NCI-H2227 (cell line): ENCODE results near the gene EXD2.
"Not testable (repeated sequence)": the region's sequence is repeated elsewhere in the genome, so short reads cannot be mapped to it uniquely, and the experiment has no call there.

Experiments
- DNase-seq: peaks from one replicate; lab custom pipeline; 2025; ENCODE audit not compliant: unreplicated experiment; lab: John Stamatoyannopoulos, UW

EXD2 gene

DNA sequence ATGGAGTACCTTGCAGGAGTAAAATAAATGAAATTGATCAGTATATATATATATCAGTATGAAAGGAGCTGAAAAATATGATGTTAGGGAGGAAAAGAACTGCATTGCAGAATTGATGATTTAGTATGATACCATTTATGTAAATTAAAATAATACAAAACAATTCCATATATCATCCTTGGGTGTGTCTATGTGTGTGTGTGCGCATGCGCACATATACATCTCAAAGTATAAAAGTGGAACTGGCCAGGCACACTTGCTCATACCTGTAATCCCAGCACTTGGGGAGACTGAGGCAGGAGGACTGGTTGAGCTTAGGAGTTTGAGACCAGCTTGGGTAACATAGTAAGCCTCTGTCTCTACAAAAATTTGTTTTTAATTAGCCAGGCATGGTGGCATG lies 84.0 kb downstream of the EXD2 start:
- DNase-seq = no peak

DNA sequence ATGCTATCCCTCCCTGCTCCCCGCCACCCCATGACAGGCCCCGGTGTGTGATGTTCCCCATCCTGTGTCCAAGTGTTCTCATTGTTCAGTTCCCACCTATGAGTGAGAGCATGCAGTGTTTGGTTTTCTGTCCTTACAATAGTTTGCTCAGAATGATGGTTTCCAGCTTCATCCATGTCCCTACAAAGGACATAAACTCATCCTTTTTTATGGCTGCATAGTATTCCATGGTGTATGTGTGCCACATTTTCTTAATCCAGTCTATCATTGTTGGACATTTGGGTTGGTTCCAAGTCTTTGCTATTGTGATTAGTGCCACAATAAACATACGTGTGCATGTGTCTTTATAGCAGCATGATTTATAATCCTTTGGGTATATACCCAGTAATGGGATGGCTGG lies 86.1 kb downstream of the EXD2 start:
- not testable (repeated sequence) for DNase-seq

DNA sequence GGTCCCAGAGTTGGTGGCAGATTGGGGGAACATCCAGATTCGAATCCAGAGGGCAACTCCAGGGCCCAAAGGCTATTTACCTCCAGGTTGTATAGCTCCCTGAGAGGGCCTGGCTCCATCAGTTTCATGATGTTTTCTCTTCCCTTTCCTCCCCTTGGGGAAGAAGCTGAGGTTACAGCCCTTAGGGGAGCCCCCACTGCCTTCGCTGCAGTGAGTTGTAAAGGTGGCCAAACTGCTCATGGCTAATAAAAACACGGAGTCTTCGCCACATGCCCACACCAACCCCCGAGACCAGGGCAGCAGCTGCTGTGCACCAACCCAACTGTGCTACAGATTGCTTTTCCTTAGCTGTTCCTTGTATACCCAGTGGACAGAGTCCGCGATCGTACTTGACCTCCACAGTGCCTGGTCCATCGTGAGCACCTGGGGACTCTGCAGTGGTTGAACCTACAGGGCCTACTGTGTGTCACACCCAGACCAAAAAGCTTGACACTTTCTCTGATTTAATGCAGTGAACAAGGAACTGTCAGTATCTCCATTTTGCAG lies 89.5 kb downstream of the EXD2 start:
- no peak for DNase-seq

DNA sequence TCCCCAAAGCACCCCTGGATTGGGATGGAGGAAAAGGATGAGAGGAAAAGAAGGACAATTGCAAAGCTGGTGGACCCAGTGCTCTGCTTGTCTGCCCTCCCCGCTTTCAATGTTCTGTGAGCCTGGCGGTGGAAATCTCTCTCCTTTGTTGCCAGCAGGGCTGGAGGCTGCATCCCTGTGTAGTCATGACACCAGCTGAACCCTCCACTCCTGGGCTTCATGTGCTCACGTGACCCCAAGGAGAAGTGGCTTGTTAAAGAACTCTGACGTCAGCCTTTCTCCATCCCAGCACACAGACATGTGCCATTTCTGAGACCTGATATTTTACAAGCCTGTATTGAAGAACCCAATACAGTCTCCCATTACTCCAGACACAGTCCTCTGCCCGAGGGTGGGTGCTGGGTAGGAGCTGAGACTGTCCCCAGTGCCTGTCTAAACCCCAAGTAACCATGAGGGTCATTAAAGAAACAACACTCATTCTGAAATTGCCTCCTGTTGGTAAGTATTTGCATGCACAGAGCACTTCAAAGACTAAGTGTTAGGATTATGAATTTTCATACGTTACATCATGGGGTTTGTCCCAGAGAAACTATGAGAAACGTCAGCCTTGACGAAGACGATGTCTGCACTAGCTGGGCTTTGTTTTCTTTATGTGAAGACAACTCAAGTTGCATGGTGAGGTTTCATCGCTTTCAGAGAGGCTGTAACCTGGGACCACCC lies 90.3 kb downstream of the EXD2 start:
- peak; percentile 85 for DNase-seq

DNA sequence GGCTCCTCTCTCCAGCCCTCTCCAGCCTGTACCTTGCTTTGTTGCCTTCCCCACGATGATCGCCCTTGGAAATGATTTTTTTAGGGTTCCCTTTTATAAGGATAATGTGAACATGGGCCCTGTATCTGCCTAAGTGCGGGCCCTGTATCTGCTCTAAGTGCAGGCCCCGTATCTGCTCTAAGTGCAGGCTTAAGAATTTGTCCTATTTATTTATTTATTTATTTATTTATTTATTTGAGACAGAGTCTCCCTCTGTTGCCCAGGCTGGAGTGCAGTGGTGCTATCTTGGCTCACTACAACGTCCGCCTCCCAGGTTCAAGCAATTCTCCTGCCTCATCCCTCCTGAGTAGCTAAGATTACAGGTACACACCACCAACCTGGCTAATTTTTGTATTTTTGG lies 91.2 kb downstream of the EXD2 start:
- no peak for DNase-seq

DNA sequence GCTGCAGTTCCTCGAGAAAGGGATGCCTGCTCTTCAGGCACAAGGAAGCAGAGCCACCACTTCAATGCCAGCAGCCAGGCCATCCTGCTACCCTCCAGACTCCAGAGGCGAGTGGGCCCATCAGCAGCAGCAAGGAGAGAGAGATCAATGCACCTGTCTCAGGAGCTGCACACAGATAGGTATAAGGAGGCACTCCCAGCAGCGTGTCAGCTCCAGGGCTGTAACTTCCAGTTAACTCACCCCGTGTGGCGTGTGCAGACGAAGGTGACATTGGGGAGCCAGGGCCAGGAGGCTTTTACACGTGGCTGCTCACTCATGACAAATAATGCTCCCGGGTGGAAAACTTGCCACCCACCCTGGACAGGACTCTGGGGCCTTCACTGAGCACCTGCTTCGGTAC lies 92.9 kb downstream of the EXD2 start:
- no peak for DNase-seq

DNA sequence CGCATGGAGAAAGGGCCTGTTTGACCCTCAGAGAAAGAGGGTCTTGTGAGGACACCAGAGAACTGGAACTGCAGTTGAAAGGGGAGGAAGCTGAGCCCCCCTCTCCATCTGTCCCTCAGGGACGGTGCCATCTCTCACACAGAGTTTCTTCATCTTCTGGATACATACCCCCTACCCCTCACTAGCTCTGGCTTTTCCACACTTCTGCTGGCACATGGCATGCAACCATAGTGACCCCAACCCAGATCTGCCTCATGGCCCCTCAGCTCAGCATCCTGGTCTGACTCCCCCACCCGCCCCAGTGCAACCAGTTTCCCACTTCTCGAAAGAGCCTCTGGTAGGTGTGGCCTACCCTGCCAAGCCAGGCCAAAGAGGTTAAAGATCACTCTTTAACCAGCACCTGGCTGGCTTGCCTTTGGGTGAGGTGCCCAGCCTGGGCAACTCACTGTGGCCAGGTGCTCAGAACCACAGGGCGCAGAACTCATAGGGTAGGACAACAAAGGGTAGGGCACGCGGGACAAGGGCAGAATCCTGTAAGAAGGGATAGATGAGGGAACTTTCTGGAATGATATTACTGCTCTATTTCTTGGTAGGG lies 94.5 kb downstream of the EXD2 start:
- DNase-seq = no peak

DNA sequence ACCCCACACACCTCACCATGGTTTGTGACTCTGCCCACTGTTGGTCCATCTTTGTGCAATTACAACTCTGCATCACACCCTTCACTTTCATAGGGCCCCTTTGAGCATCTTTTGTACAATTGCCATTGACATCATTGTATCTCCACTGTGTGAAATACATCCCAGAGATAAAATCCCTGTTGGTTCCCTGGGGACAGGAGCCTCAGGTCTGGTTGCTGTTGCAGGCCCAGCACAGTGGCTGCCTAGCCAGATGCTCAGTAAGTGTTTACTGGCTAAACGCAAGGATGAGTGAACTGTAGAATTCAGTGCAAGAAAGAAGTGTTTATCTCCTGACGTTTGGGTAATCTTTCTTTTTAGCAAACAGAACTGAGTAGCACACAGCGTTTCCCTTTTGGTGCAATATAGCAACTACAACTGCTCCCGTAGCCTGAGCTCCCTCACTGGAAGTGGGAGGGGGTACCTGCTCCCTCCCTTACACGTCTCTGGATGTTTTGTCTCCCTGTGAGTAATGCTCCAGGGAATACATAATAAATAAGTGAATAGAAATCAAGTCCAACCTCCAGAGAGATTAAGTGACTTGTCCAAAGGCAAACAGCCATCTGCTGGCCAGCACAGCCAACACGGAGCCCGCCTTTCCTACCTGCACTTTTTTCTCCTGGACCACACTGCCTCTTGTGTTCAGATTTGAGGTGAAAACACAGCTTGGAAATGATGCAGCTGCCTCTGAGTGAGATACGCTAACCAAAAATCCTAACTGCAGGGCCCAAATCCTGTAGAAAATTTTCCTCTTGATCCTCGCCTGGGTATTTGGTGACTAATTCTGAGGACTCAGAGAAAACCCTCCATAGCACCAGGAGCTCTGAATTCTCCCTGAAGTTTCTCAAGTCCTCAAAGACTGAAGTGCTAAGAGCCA lies 96.1 kb downstream of the EXD2 start:
- DNase-seq = peak; percentile 21

DNA sequence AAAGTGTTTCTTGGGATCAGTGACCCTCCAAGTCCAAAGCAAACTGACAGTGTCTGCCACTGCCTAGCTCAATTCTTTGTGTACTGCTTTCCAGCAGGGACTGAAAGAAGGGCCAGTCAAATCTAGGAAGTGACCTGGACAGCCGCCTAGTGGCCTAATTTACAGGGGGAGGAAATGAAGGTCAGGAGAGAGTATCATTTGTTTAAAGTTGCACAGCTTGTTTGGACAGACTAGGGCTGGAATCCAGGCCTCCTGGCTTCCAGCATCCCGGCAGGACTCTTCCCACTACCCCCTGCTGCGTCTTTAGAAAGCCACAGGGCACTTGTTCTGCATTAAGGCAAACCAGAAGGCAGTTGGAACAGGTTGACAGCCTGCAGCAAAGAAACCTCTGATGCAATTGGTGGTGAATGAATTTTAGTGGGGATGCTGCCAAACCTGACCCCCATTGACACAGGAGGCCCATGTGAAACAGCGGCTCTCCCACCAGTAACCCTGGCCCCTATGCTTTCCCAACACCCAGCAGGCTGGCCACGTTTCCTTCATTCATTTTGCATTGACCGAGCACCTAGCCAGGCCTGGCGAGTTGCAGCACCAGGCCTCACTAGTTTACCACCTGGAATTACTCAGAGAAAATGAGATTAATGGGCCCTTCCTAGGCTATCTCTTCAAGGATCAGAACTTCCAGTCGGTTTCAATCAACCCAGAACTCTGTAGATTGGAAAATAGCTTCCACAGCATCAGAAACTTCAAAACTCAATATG lies 96.9 kb downstream of the EXD2 start:
- no peak for DNase-seq

DNA sequence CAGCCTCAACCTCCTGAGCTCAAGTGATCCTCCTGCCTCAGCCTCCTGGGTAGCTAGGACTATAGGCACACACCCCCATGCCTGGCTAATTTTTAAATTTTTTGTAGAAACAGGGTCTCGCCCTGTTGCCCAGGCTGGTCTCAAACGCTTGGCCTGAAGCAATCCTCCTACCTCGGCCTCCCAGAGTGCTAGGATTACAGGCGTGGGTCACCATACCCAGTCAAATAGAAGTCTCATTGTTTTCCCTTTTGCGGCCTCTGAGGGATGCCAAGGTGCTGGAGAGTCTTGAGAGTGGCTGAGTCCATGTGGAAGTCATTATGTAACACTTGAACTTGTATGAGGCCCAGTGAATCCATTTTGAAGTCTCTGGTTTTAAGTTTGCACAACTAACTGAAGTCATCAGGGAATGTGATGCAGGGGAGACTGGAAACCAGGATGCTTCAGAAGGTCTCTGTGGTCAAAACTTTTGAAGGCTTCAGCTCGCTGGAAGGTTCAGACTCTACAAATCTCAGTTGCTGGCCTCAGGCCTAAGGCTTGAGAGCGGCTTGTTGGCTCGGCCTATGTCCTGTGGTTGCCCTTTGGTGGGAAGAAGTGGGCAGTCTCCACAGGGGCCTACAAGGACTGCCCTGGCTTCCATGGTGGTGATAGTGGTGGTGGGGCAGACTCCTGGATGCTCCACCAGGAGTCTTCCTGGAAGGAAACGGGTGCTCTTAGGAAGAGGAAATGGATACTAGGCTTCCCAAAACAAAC lies 97.8 kb downstream of the EXD2 start:
- DNase-seq = no peak

DNA sequence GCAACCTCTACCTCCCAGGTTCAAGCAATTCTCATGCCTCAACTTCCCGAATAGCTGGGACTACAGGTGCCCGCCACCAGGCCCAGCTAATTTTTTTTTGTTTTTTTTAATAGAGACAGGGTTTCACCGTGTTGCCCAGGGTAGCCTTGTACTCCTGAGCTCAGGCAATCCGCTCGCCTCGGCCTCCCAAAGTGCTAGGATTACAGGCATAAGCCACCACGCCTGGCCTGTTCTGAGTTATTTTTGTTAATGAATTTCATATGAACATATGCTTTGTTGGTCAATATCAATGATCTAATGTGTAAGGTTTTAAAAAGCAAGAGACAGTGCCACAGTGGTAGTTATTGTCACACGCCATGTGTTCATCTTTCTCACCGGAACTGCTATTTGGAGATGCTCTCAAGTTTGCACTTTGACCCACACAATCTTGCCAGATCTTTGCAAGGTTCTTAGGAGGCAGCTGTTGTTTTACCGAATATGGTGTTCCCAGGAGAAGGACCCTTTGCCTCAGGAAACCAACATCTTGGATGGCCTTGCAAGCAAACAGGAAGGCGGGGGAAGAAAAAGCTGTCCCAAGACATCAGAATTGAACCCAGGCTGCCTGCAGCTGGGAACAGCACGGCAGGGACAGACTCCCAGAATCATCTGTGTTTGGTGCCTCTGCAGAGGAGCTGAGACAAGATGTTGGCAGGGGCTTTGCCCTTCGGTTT lies 98.7 kb downstream of the EXD2 start:
- peak; percentile 30 for DNase-seq

DNA sequence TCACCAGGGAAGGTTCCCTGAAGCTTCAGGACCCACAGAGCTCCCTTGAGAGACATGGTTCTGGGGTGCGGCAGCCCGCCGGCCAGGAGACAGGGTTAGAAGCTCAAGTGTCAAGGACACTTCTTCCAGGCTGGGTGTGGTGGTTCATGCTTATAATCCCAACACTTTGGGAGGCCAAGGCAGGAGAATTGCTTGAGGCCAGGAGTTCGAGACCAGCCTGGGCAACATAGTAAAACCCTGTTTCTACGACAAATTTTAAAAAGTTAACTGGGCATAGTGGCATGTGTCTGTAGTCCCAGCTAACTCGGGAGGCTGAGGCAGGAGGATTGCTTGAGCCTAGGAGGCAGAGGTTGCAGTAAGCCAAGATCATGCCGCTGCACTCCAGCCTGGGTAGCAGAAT lies 99.6 kb downstream of the EXD2 start:
- not testable (repeated sequence) for DNase-seq

DNA sequence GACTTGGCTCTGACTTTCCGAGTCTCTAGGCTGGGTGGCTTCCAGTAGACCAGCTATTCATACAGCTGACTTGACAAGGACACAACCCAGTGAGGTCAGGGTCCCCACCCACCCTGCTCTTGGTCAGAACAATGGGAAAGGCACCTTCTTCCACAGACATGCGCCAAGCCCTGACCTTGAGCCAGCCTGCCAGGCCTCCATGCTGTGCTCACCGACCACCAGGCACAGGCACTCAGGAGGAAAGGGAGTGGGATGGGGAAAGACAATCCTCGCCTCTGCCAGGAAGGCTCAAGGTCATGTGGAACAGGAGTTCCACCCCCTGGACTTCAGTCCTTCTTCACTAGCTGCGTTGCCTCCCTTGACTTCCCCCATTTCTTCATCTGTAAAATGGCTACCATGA lies 100.1 kb downstream of the EXD2 start:
- DNase-seq = no peak

DNA sequence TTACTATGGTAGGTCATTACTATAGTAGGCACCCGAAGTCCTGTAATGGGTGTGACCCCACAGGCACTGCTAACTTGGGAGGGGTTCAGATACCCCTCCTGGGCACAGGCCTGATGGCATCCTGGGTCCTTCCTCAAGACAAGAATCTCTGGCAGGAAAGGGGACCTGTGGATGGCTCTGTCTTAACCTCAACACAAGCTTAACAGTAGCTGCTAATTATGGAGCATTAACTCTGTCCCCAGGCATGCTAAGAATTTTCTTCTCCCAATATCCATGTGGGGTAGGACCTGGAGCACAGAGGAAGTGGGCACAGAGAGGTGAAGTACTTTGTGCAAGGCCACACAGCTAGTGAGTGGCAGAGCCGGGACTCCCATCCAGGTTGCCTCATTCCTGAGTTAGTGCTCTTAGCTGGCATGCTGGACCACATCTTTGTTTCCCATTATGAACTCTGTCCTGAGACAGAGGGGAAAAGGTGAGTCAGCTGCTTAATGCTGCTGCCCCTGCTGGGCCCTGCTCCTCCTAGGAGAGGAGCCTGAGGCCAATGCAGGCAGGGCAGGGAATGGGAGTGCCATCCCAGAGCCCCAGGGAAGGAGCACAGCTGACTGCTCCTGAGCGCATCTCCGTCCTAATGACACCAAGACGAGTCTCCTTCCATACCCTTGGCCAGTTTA lies 100.7 kb downstream of the EXD2 start:
- DNase-seq = no peak
